ENCODE data around the gene GMPR.

GMPR gene

GRCh38 chr6:16270178-16270794, 31.9 kb downstream of the GMPR start:
- TF ChIP-seq, protein P1, sequence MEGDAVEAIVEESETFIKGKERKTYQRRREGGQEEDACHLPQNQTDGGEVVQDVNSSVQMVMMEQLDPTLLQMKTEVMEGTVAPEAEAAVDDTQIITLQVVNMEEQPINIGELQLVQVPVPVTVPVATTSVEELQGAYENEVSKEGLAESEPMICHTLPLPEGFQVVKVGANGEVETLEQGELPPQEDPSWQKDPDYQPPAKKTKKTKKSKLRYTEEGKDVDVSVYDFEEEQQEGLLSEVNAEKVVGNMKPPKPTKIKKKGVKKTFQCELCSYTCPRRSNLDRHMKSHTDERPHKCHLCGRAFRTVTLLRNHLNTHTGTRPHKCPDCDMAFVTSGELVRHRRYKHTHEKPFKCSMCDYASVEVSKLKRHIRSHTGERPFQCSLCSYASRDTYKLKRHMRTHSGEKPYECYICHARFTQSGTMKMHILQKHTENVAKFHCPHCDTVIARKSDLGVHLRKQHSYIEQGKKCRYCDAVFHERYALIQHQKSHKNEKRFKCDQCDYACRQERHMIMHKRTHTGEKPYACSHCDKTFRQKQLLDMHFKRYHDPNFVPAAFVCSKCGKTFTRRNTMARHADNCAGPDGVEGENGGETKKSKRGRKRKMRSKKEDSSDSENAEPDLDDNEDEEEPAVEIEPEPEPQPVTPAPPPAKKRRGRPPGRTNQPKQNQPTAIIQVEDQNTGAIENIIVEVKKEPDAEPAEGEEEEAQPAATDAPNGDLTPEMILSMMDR (conservative IDR thresholded peaks at IDR 0.05; ENCODE audit: low read depth, low read length): no peak
- no peak for DNase-seq (ENCODE audit: low read depth)
- H3K4me3 ChIP-seq (ENCODE audit: low read depth, low read length): no peak overlapping the region

DNA sequence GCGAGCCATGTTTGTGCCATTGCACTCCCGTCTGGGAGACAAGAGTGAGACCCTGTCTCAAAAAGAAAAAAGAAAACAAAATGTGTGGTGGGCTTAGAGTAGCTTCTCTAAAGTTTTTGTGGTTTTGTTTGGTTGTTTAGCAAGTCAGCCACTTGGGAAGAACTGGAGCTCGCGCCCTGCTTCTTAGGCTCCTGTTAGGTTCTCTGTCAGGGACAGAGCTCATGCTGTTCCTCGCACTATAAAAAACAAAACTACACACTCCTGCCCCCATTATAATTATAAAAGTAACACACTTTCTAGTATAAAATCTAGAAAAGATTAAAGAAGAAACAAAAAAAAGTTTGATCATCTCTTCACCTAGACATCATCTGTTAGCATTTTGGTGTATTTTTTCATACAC, 33.0 kb downstream of the GMPR start:
- no peak for DNase-seq (ENCODE audit: low read depth)
- TF ChIP-seq, protein P1 (conservative IDR thresholded peaks at IDR 0.05; ENCODE audit: low read depth, low read length): no peak
- no peak overlapping the region for H3K4me3 ChIP-seq (ENCODE audit: low read depth, low read length)

DNA sequence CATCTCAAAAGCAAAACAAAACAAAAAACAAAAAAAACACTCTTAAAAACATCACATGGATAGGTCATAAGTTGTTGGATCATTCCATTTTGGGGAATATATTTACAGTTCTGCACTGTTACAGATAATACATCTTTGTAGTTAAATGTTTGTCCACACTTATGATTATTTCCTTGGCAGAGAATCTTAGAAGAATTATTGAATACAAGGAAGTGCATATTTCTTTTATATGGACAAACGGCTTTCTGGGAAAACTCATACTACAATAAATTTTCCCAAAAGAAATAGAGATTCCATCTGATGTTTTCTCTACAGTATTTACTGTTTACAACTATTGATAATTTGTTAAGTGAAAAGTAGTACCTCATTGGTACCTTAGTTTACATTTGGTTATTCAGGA, 33.8 kb downstream of the GMPR start:
- DNase-seq (ENCODE audit: low read depth): no peak
- TF ChIP-seq, protein P1 (conservative IDR thresholded peaks at IDR 0.05; ENCODE audit: low read depth, low read length): no peak

GRCh38 chr6:16273256-16273655, 34.9 kb downstream of the GMPR start:
- TF ChIP-seq, protein P1 (conservative IDR thresholded peaks at IDR 0.05; ENCODE audit: low read depth, low read length): no peak
- DNase-seq (ENCODE audit: low read depth): peak; percentile 66
- H3K4me3 ChIP-seq (ENCODE audit: low read depth, low read length): no peak overlapping the region

More for the DNA sequence above, 33.8 kb downstream of the GMPR start:
- H3K4me3 ChIP-seq (ENCODE audit: low read depth, low read length): no peak overlapping the region

GRCh38 chr6:16274483-16274882, 36.1 kb downstream of the GMPR start:
- H3K4me3 ChIP-seq (ENCODE audit: low read depth, low read length): no peak overlapping the region
- TF ChIP-seq, protein P1 (conservative IDR thresholded peaks at IDR 0.05; ENCODE audit: low read depth, low read length): no peak
- no peak for DNase-seq (ENCODE audit: low read depth)

DNA sequence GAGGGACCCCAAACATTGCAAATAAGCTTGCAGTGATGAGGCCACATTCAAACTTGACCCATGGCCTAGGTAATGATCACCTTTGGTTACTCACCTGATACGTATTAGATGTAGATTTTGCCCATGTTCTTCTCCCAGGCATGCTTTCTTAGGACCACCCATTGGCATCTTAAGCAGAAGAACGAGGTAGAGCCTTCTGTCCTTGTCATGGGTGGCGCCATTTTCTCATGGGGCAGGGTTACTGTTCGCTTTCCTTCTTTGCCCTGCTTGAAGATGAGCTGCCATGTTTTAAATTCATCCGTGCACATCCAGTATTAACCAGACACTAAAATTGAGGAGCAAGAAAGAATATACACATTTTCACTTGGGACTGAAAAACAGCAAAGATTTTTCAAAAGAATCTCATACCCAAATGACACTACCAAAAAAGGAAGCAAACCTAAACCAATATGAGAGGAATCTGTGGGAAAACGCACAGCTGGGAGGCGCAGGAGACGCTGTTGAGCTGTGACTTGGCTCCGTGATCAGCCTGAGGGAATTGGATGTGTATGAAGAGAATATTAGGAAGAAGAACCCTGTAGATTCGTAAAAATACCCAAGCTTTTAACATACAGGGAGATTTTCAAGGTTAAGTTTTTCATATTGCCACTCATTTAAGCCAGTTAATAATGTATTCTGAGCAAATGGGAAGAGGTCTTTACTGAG, 36.6 kb downstream of the GMPR start:
- H3K4me3 ChIP-seq (ENCODE audit: low read depth, low read length): no peak overlapping the region
- DNase-seq (ENCODE audit: low read depth): no peak
- TF ChIP-seq, protein P1 (conservative IDR thresholded peaks at IDR 0.05; ENCODE audit: low read depth, low read length): no peak

Measured in choroid plexus epithelial cell (primary cell).